Gastroesophageal sphincter (tissue), 3 donors: Measurements from ENCODE around the gene KNTC1.

ENCODE experiments used
- POLR2A ChIP-seq, 2 donors: fragments of 450-650 bp; IDR thresholded peaks; one replicate each; pipeline ENCODE4 v1.6.1; 2017; ENCODE audit warnings: antibody characterized with exemption in 2 of 2, mild to moderate bottlenecking in 2 of 2, moderate library complexity in 1 of 2
- POLR2AphosphoS5 ChIP-seq: sonication (generic); formaldehyde crosslinking; IDR thresholded peaks from one replicate; pipeline ENCODE4 v1.6.1; 2017; ENCODE audit warnings: antibody characterized with exemption
- TF ChIP-seq, protein P1 (sequence below), 4 experiments: fragments of 200-600 bp in 2 of 4; fragments of 450-650 bp in 2 of 4; sonication (generic) in 1 of 4; IDR thresholded peaks; one replicate each; pipeline ENCODE4 v1.5.1; 2017 to 2019; ENCODE audit warnings: antibody characterized with exemption in 4 of 4, mild to moderate bottlenecking in 2 of 4, moderate library complexity in 2 of 4

DNA sequence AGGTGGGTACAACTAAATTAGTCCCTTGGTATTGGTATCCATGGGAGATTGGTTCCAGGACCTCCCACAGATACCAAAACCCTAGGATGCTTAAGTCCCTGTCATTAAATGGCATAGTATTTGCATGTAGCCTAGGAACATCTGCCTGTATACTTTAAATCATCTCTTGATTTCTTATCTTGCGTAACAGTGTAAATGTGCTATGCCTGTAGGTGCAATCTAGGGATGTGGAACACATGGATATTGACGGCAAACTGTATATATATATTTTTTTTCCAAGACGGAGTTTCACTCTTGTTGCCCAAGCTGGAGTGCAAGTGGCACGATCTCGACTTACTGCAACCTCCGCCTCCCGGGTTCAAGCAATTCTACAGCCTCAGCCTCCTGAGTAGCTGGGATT lies 1.5 kb downstream of the KNTC1 start:
- no peak for TF ChIP-seq POLR2A (IDR thresholded peaks at IDR 0.05)
- TF ChIP-seq, protein P1, sequence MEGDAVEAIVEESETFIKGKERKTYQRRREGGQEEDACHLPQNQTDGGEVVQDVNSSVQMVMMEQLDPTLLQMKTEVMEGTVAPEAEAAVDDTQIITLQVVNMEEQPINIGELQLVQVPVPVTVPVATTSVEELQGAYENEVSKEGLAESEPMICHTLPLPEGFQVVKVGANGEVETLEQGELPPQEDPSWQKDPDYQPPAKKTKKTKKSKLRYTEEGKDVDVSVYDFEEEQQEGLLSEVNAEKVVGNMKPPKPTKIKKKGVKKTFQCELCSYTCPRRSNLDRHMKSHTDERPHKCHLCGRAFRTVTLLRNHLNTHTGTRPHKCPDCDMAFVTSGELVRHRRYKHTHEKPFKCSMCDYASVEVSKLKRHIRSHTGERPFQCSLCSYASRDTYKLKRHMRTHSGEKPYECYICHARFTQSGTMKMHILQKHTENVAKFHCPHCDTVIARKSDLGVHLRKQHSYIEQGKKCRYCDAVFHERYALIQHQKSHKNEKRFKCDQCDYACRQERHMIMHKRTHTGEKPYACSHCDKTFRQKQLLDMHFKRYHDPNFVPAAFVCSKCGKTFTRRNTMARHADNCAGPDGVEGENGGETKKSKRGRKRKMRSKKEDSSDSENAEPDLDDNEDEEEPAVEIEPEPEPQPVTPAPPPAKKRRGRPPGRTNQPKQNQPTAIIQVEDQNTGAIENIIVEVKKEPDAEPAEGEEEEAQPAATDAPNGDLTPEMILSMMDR (IDR thresholded peaks at IDR 0.05) = no peak
- TF ChIP-seq POLR2AphosphoS5 = no peak
